Stimulated activated naive CD4-positive, alpha-beta T cell treated with Interleukin-2 at 50 U/mL for 16 hours (primary cell): ENCODE data around the gene CAVIN3.

Experiments
- DNase-seq: peaks from one replicate; lab custom pipeline; 2025; lab: John Stamatoyannopoulos, UW

CAVIN3 gene

GRCh38 chr11:6269994-6270393 lies 50.3 kb downstream of the CAVIN3 start:
- no peak for DNase-seq
